CD4-positive, alpha-beta memory T cell (primary cell): ENCODE data around the gene SEC22B. TPM values are rescaled to one million over a fixed set of nuclear protein-coding genes. Genes with fewer than 3 reads are reported as not detected.
"Not testable (repeated sequence)": the region's sequence is repeated elsewhere in the genome, so short reads cannot be mapped to it uniquely, and the experiment has no call there.

Experiments used
- CTCF ChIA-PET: fragments of 350-600 bp; sonication (Branson Sonifier 250); formaldehyde crosslinking; loops from one replicate; lab custom pipeline; 2021; ENCODE audit warnings: inconsistent platforms; ENCODE audit not compliant: partially characterized antibody; lab: Charles Lee
- POLR2A ChIA-PET: fragments of 350-600 bp; sonication (Branson Sonifier 250); formaldehyde crosslinking; loops from one replicate; lab custom pipeline; 2021; ENCODE audit not compliant: partially characterized antibody; lab: Charles Lee
- DNase-seq, 5 donors: peaks; one replicate each; pipeline versions ENCODE4 v3.0.0 to v3.0.0-alpha.2; 2020 to 2022; ENCODE audit warnings: mixed read lengths in 1 of 5
- H3K27ac ChIP-seq: one replicate; pipeline ENCODE4 v1.7.0; 2013; ENCODE audit warnings: low read depth, low read length
- H3K27me3 ChIP-seq: 2 replicates; pipeline ENCODE4 v1.7.0; 2013; ENCODE audit warnings: mild to moderate bottlenecking, low read length, moderate library complexity; ENCODE audit not compliant: insufficient read depth
- H3K36me3 ChIP-seq: 2 replicates; pipeline ENCODE4 v1.7.0; 2013; ENCODE audit warnings: mild to moderate bottlenecking, low read length, moderate library complexity; ENCODE audit not compliant: insufficient read depth
- H3K4me1 ChIP-seq: 2 replicates; pipeline ENCODE4 v1.7.0; 2013; ENCODE audit warnings: mild to moderate bottlenecking, low read length, moderate library complexity; ENCODE audit not compliant: insufficient read depth
- H3K4me3 ChIP-seq, 2 donors: one replicate each; pipeline ENCODE4 v1.7.0; 2013; ENCODE audit warnings: low read length in 2 of 2, mild to moderate bottlenecking in 1 of 2
- H3K9me3 ChIP-seq, 2 donors: one replicate each; pipeline ENCODE4 v1.7.0; 2013; ENCODE audit warnings: low read length in 2 of 2, control low read depth in 1 of 2; ENCODE audit not compliant: control insufficient read depth in 1 of 2
- H3K27ac Mint-ChIP-seq, 7 donors: one replicate each; pipeline ENCODE4 v1.8.0; 2020 to 2021; ENCODE audit warnings: mixed read lengths in 7 of 7, mild to moderate bottlenecking in 6 of 7, inconsistent platforms in 3 of 7, moderate library complexity in 3 of 7
- H3K27me3 Mint-ChIP-seq, 2 donors: one replicate each; pipeline ENCODE4 v1.8.0; 2020 to 2021; ENCODE audit warnings: mixed read lengths in 2 of 2
- H3K36me3 Mint-ChIP-seq, 2 donors: one replicate each; pipeline ENCODE4 v1.8.0; 2020 to 2021; ENCODE audit warnings: mixed read lengths in 2 of 2, inconsistent platforms in 1 of 2, mild to moderate bottlenecking in 1 of 2
- H3K4me1 Mint-ChIP-seq, 4 donors: one replicate each; pipeline ENCODE4 v1.8.0; 2020 to 2021; ENCODE audit warnings: mixed read lengths in 4 of 4, mild to moderate bottlenecking in 1 of 4
- H3K4me3 Mint-ChIP-seq, 8 donors: one replicate each; pipeline ENCODE4 v1.8.0; 2020 to 2021; ENCODE audit warnings: mixed read lengths in 8 of 8, mild to moderate bottlenecking in 7 of 8, moderate library complexity in 6 of 8, inconsistent platforms in 3 of 8
- H3K9me3 Mint-ChIP-seq, 8 donors: one replicate each; pipeline ENCODE4 v1.8.0; 2020 to 2021; ENCODE audit warnings: mixed read lengths in 8 of 8, mild to moderate bottlenecking in 5 of 8, inconsistent platforms in 3 of 8, moderate library complexity in 1 of 8
- intact Hi-C: fragments of 100-400 bp; cut with micrococcal nuclease; formaldehyde crosslinking; loops from one replicate; pipeline ENCODE4 v1.15.1; 2023
- polyA plus RNA-seq, 2 donors: library from polyadenylated mRNA; unstranded; fragments of 300-500 nt; fragmentation: Illumina TruSeq; gene quantifications; one replicate each; pipeline ENCODE4 v1.2.3, GENCODE V29; 2021
- total RNA-seq, 2 experiments: library from RNA; stranded (reverse); gene quantifications; one replicate each; pipeline ENCODE4 v1.2.3, GENCODE V29; 2021

SEC22B gene
- total and polyA plus RNA-seq, 4 experiments from 2014 or later: 13.9 to 45.2 (median 31.1) TPM

DNA sequence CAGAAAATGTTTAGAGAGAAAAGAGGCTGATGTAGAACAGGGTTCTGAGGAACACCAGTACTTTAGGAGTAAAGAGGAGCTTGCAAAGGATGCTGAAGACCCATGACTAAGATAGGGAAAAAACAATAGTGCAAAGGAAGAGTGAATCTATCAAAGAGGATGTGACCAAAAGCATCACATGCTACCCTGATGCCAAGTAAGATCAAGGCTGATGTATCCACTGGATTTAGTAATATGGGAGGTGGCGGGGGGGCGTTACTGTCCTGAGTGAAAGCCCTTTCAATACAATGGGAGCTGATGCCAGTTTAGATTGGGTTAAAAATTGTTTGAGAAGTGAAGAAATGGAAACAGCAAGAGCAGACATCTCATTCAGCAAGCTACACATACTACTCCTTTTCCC is 32.2 kb downstream of the SEC22B start:
- intact Hi-C loops: loop anchor here (10.0 kb wide), 1 partner anchor 199 kb away; no protein-coding TSS in a partner anchor
- Mint-ChIP-seq H3K4me3 (peak overlapping the region in 2 of 8 donors; percentile 18 to 22), H3K4me1 (peaks cover 14 to 24% (median 18%) of the 10 kb centered on the region in 4 donors), H3K27ac (peak overlapping the region; percentile 29 to 93 (median 60))
- peaks cover 20% of the 10 kb centered on the region for H3K4me1 ChIP-seq
- POLR2A ChIA-PET, H3K27me3 ChIP-seq, CTCF ChIA-PET, H3K36me3 Mint-ChIP-seq, H3K36me3 ChIP-seq, H3K27me3 Mint-ChIP-seq, H3K4me3 ChIP-seq, DNase-seq, H3K9me3 Mint-ChIP-seq, H3K9me3 ChIP-seq, H3K27ac ChIP-seq: not testable (repeated sequence)

DNA sequence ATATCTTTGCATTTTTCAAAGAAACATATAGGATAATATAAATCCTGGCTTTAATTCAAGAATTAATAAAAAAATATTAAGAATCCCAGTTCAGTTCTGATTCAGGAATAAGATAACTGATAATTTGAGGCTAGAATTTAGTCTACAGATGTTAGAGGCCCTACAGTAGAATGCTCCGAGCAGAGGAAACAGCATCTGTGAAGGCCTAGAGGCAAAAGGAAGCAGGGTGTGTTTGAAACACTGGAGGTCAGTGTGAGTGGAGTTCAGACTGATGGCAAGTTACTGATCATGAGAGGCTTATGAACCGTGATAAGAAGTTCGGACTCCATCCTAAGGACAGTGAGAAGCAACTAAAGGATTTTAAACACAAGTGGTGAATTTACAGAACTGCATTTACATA is 33.0 kb downstream of the SEC22B start:
- DNase-seq: peak in 1 of 5 donors; percentile 31
- H3K4me3 Mint-ChIP-seq, H3K27me3 Mint-ChIP-seq, H3K36me3 Mint-ChIP-seq, H3K9me3 Mint-ChIP-seq, H3K36me3 ChIP-seq, H3K27ac ChIP-seq, H3K9me3 ChIP-seq, H3K27me3 ChIP-seq, H3K4me3 ChIP-seq, POLR2A ChIA-PET, CTCF ChIA-PET: not testable (repeated sequence)
- peaks cover 14 to 24% (median 18%) of the 10 kb centered on the region in 4 donors for H3K4me1 Mint-ChIP-seq
- peaks cover 20% of the 10 kb centered on the region for H3K4me1 ChIP-seq
- H3K27ac Mint-ChIP-seq: peak overlapping the region in 3 of 7 donors; percentile 18 to 76 (median 63)
- intact Hi-C loops: loop anchor here (10.0 kb wide), 1 partner anchor 199 kb away; no protein-coding TSS in a partner anchor

DNA sequence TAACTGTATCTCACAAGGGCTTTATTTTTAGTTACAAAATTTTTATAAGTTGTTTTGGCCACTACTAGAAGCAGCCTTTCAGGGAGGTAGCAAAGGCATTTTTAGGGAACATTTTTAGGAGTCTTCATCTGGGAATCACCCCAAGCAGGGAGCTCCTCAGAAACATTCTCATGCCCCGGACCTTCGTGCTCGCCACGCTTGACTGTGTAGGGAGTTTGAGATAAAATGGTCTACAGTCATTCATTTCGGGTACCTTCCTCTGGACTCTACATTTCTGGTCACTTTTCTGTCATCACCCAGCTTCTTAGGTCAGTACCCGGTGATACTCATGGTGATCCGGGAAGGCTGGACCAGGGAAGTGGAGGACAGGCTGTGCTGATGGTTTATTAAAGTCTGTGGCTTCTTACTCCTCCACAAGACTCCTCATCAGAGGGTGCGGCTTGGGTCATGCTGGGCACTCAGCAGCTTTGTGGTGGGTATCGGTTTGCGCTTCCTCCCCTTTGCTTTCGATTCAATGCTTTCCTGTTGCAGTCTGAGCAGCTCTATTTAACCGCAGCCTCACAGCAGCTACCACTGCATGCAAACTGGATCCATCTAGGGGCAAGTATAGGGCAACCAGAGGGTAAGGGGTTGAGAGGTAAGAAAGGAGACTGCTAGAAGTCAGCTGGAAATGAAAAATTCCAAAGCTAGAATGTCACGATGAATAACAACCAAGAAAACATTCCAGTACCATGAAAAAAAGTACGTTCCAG is 33.6 kb downstream of the SEC22B start:
- H3K27me3 Mint-ChIP-seq, H3K9me3 ChIP-seq, H3K9me3 Mint-ChIP-seq, CTCF ChIA-PET, POLR2A ChIA-PET, H3K27me3 ChIP-seq, H3K27ac ChIP-seq, H3K36me3 ChIP-seq, H3K4me3 ChIP-seq, H3K36me3 Mint-ChIP-seq: not testable (repeated sequence)
- Mint-ChIP-seq H3K27ac (peak overlapping the region; percentile 18 to 92 (median 63)), H3K4me3 (peak overlapping the region; percentile 46 to 91 (median 74)), H3K4me1 (peaks cover 14 to 24% (median 18%) of the 10 kb centered on the region in 4 donors)
- peaks cover 20% of the 10 kb centered on the region for H3K4me1 ChIP-seq
- DNase-seq: peak; percentile 59 to 79 (median 73)
- intact Hi-C loops: loop anchor here (10.0 kb wide), 1 partner anchor 198 kb away; no protein-coding TSS in a partner anchor

DNA sequence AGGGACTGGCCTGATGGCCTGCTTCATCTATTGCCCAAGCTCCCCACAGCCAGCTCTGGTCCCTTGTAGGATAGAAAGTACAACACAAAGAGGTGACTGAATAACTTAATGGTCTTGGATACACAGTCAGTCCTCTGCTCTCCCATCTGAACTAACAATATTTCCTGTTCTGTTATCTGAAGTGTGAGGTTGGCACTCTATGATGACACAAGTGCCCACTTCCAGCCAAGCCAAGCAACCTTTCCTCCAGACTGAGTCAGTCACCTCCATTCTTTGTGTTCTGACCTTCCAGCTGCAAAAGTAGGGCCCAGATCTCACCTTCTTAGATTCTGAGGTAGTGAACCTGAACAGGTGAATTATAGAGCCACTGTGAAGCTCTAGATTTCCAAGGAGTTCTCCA is 34.5 kb downstream of the SEC22B start:
- intact Hi-C loops: loop anchor here (10.0 kb wide), 1 partner anchor 197 kb away; no protein-coding TSS in a partner anchor
- H3K9me3 ChIP-seq, H3K27me3 Mint-ChIP-seq, H3K9me3 Mint-ChIP-seq, H3K27ac ChIP-seq, H3K4me3 ChIP-seq, POLR2A ChIA-PET, H3K27me3 ChIP-seq, H3K36me3 ChIP-seq, H3K36me3 Mint-ChIP-seq, DNase-seq, CTCF ChIA-PET: not testable (repeated sequence)
- peaks cover 20% of the 10 kb centered on the region for H3K4me1 ChIP-seq
- Mint-ChIP-seq H3K4me1 (peaks cover 14 to 24% (median 18%) of the 10 kb centered on the region in 4 donors), H3K4me3 (peak overlapping the region in 6 of 8 donors; percentile 6 to 60 (median 27)), H3K27ac (peak overlapping the region in 4 of 7 donors; percentile 4 to 76 (median 48))

DNA sequence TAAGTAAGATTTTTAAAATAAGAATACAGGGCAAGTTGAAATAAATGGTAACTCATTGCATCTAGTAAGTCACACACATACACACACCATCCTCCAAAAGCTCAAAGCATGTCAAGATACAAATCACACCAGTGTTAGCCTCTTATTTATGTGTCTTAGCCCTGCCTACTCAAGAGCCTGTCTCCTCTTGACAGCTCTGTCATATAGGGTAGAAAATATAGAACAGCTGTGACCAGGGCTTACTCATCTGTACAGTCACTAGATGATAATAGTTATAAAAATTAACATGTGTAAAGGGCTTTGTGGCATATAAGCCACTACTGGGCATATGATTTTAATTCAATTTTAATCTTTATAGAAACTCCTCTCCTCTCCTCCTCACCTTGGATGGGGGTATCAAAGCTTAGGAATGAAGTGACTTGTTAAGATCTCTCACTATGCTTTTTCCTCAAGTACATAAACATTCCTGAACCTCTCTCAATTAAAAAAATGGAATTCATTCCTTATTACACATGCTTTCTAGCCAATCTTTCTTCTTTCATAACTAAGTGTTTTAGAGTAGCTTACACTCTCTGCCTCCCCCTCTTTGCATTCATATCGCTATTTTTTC is 35.6 kb downstream of the SEC22B start:
- H3K4me1 ChIP-seq: peaks cover 20% of the 10 kb centered on the region
- H3K27me3 Mint-ChIP-seq, H3K9me3 Mint-ChIP-seq, H3K9me3 ChIP-seq, H3K4me3 ChIP-seq, H3K27ac Mint-ChIP-seq, POLR2A ChIA-PET, H3K36me3 Mint-ChIP-seq, H3K27ac ChIP-seq, H3K27me3 ChIP-seq, H3K4me3 Mint-ChIP-seq, DNase-seq, H3K36me3 ChIP-seq, CTCF ChIA-PET: not testable (repeated sequence)
- intact Hi-C loops: loop anchor here (10.0 kb wide), 1 partner anchor 196 kb away; no protein-coding TSS in a partner anchor
- H3K4me1 Mint-ChIP-seq: peaks cover 14 to 24% (median 18%) of the 10 kb centered on the region in 4 donors

DNA sequence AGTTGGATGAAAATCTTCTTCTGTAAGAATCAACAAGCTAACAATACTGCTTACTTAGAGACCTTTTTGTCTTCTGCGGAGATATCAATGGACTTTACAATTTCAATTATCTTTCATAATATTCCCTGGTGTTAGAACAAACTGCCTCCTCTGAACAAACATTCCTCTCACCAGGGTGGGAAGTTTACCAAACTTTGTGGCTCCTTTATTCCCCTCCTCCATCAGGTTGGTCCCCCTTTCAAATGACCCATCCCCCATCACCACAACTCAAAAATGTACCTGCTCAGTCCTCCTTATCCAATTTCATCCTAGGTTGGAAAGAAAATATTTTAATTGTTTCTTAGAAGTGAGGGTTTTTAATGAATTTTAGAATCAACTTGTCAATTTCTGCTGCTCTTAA is 40.2 kb downstream of the SEC22B start:
- H3K4me3 ChIP-seq, POLR2A ChIA-PET, CTCF ChIA-PET, H3K9me3 Mint-ChIP-seq, H3K36me3 Mint-ChIP-seq, H3K4me1 ChIP-seq, H3K27me3 Mint-ChIP-seq, H3K27ac Mint-ChIP-seq, H3K36me3 ChIP-seq, H3K27ac ChIP-seq, H3K27me3 ChIP-seq, H3K4me3 Mint-ChIP-seq, intact Hi-C loops, DNase-seq, H3K4me1 Mint-ChIP-seq, H3K9me3 ChIP-seq: not testable (repeated sequence)

DNA sequence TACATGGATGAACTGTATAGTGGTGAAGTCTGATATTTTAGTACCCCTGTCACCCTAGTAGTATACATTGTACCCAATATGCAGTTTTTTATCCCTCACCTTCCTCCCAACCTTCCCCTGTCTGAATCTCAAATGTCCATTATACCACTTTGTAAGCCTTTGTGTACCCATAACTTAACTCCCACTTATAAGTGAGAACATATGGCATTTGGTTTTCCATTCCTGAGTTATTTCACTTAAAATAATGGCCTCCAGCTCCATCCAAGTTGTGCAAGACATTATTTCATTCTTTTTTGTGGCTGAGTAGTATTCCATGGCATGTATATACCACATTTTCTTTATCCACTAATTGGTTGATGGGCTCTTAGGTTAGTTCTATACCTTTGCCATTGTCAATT is 42.4 kb downstream of the SEC22B start:
- CTCF ChIA-PET, H3K27me3 Mint-ChIP-seq, intact Hi-C loops, H3K9me3 ChIP-seq, H3K27ac Mint-ChIP-seq, DNase-seq, H3K36me3 Mint-ChIP-seq, H3K36me3 ChIP-seq, H3K27ac ChIP-seq, H3K4me1 ChIP-seq, POLR2A ChIA-PET, H3K27me3 ChIP-seq, H3K4me3 ChIP-seq, H3K4me3 Mint-ChIP-seq, H3K4me1 Mint-ChIP-seq, H3K9me3 Mint-ChIP-seq: not testable (repeated sequence)
